Hematopoietic multipotent progenitor cell treated with erythropoietin and hydrocortisone succinate and interleukin-3 and kit ligand, for 6 days (in vitro differentiated cells): ENCODE results near the gene USB1.

Experiments used
- DNase-seq: peaks from one replicate; pipeline ENCODE4 v3.0.0-alpha.2; 2015

The USB1 gene

DNA sequence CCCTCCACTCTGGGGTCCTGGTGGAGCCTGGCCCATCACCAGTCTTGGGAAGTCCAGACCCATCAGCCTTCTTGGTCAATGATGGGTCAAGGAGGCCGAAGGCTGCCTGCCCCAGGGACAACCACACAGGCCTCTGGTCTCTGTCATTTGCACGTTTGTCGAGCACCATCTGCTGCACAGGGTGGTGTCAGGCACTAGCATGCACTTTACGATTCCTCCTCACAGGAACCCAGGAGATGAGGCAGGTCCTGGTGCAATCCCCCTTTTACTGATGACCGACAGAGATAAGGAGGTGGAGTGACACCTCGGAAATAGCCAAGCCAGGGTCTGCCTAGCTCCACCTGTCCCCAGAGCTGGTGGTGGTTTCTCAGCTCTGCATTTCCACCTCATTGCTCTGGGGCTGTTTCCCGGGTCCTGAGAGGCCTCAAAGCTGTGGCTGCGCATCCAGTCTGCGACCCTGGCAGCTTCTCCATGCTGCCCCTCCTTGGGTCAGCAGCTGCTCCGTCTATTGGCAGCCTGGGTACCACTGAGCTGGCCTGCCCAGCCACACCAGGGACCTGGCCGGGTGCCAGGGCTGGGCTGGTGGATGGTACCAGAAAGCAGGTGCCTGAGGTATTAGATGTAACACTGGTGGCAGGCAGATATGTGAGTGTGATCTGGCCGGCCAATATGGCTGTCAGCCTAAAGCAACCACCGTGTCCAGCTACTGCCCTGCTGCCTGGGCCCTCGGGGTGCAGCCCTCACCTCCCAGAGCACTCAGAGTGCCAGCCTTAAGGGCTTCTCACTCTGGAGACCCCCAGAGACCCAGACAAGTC is 34.4 kb downstream of the USB1 start:
- no peak for DNase-seq

DNA sequence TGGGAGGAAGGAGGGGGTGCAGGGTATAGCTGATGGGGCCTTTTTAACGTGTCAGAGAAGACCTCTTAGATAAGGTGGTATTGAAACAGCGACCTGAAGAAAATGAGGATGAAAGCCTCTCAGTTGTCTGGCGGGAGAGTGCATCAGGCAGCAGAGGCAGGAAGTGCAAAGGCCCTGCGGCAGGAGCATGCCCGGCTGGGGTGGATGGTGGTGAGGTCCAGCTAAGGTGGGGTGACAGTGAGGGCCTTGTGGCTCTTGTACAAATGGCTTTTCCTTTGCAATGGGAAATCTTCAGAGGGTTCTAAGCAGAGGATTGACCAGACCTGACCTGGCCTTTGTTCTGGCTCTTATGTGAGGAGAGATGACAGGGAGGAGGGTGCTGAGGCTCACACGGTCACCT is 35.7 kb downstream of the USB1 start:
- DNase-seq: no peak

GRCh38 chr16:58037365-58038057 is 36.3 kb downstream of the USB1 start:
- DNase-seq: no peak

DNA sequence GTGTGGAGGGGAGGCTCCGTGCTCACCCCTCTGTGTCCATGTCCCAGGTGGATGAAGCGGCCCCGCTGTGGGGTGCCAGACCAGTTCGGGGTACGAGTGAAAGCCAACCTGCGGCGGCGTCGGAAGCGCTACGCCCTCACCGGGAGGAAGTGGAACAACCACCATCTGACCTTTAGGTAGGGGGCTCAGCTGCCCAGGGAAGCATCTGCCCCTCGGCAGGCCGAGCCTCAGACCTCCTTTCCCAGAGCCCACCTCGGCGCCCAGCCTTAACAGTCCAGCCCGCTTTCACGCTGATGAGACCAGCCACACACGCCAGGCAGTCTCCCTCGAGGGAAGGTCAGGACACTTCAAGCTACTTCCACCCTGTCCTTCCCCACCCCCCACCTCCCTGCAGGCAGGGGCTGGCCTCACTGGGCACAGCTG is 37.0 kb downstream of the USB1 start:
- no peak for DNase-seq

- DNase-seq: no peak
Measured at GRCh38 chr16:58039829-58040495, 38.8 kb downstream of the USB1 start.

DNA sequence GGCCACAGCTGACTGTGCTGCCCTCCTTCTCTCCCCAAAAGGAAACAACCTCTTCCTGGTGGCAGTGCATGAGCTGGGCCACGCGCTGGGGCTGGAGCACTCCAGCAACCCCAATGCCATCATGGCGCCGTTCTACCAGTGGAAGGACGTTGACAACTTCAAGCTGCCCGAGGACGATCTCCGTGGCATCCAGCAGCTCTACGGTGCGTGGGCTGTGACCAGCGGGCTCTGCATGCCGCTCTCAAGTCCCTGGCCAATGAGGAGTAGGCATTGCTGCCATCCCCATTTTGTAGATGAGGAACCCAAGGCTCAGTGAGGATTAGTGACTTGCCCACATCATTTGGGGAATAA is 39.3 kb downstream of the USB1 start:
- DNase-seq: no peak

DNA sequence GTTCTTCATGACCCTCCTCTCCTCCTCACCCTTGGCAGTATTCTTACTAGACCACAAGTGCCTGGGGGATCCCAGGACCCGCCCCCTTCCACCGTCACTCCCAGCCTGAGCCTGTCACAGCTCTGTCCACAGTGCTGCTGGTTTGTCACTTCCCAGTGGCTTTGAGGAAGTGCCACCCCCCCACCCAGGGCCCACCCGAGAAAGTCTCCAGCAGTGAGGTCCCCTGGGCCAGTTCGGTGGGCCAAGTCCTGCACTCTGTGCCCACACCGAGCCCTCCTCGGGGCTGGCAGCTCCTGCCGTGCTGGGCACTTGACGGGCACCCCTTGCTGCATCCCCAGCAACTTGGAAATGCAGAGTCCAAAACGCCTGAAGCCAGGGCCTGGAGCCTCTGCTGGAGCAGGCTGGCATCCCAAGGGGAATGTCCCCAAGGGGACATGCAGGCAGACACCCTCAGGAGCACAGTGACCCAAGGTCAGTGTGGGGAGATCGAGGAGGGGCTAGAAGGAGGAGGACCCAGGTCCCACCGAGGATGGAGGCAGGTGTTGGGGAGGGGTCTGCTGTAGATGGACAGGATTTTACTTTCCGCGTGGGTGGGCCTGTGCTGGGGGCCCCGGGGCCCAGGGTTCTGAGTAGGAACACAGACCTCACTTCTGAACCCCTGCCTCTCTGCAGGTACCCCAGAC is 39.9 kb downstream of the USB1 start:
- DNase-seq: no peak

DNA sequence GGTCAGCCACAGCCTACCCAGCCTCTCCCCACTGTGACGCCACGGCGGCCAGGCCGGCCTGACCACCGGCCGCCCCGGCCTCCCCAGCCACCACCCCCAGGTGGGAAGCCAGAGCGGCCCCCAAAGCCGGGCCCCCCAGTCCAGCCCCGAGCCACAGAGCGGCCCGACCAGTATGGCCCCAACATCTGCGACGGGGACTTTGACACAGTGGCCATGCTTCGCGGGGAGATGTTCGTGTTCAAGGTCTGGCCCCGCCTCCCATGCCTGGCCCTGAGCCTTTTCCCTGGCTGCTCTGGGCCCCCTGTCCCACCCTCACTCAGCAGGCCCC is 40.4 kb downstream of the USB1 start:
- DNase-seq: no peak

- no peak for DNase-seq
Measured at GRCh38 chr16:58042001-58042885, 41.0 kb downstream of the USB1 start.

DNA sequence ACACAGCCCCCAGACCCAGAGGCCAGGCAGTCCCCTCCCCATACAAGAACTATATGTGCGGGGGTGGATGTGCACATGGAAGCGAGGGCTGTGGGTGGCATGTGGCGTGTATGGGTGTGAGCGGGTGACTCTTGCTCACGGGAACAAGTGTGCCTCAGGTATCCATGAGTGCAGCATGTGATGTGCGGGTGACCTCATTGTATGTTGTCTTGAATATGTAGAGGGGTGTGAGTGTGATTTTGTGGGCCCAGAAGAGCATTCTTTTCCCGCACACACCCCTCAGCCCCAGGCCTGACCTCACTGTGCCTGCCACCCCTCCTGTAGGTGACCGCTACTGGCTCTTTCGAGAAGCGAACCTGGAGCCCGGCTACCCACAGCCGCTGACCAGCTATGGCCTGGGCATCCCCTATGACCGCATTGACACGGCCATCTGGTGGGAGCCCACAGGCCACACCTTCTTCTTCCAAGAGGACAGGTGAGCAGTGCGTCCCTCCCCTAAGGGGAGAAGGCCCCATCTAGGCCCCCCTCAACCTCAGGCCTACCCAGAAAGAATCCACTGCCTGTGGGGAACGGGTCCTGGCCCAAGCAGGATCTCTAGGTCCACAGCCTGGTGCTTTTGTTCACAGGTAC is 41.8 kb downstream of the USB1 start:
- no peak for DNase-seq

GRCh38 chr16:58043571-58044155 is 42.5 kb downstream of the USB1 start:
- no peak for DNase-seq

GRCh38 chr16:58044266-58045019 is 43.2 kb downstream of the USB1 start:
- DNase-seq: no peak

DNA sequence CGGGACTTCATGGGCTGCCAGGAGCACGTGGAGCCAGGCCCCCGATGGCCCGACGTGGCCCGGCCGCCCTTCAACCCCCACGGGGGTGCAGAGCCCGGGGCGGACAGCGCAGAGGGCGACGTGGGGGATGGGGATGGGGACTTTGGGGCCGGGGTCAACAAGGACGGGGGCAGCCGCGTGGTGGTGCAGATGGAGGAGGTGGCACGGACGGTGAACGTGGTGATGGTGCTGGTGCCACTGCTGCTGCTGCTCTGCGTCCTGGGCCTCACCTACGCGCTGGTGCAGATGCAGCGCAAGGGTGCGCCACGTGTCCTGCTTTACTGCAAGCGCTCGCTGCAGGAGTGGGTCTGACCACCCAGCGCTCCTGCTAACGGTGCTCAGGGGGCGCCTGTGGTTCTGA is 43.9 kb downstream of the USB1 start:
- no peak for DNase-seq

DNA sequence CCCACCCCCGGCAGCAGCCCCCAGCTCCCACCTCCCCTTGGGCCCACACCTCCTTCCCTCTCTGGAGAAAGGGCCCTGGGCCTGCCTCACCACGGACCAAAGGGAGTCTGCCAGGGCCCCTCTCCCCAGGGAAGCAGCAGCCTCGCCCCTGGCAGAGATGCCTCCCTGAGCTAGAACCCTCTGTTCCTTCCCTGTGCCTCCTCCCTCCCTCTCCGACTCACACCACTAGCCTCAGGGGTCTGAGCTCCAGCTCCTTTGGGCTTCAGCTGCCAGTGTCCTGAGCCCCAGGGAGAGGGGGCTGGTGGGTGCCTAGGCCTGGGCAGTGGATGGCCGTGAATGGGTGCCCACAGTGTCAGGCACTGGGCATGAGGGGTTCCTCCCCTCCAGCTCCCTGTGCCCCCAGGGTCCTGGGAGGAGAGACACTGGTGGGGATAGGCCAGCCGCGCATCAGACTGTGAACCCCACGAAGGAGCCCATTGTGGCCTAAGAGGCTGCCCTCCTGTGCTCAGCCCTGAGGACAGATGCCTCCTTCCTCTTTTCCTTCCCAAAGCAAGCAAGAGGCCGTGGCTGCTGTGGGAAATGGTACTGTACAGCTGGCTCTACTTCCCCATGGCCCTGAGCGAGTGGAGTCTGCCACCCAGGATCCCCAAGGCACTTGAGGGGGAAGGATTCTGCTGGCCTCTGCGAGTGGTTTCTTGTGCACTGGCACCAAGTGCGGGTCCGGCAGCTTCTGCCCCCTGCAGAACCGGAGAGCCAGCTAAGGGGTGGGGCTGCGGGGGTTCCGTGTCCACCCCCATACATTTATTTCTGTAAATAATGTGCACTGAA is 45.1 kb downstream of the USB1 start:
- no peak for DNase-seq

DNA sequence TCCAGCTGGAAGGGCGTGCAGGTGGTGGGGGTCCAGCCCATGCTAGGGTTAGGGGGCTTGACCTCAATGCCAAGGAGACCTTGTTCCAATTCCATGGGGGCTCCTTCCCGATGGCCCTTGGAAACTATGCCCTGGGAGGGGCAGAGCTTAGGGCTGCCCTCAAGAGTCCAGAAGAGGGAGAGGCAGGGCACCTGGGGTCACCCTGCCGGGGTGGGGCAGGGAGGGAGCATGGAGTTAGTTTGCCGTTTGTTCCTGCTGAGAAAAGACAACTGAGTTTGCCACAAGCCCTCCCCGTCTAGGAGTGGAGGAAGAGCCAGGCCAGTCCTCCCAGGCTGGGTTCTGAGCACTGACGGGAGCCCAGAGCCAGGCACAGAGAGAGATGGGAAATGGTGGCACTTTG is 45.7 kb downstream of the USB1 start:
- no peak for DNase-seq

DNA sequence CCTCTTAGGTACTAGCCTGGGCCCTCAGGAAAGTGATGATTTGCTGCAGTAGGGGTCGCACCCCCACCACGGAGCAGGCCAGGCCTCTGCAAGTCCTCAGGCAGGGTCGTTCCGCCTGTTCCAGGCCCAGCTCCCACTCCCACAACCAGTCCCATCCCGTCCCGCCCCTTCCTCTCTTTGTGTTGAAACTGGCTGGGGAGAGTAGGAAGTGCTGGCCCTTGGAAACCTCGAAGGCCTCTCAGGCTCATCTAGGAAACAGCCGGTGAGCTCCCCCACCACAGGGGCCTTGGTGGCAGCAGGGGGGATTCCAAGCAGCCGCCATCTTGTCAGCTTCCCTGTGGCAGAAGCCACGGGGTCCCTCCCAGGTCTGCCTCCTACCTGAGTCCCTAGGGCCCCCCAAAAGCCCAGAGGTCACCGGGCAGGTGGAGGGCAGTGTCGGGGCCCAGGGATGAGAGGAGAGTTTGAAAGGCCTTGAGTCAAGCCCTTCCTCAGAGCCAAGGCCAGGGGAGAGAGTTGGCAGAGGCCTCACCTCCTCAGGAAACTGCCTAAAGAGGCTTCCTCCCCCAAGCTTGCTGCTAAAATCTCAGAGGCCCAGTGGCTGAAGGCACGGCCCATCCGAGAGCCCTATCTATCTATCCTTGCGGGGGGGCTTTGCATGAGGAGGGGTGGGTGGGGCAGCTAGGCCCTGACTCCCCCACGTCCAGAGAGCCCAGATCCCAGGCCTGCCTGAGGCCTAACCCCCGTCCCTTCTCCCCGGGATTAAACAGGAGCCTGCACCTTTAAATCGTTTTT is 46.5 kb downstream of the USB1 start:
- no peak for DNase-seq

GRCh38 chr16:58048494-58049231 is 47.5 kb downstream of the USB1 start:
- no peak for DNase-seq
